Fibroblast of villous mesenchyme (primary cell): ENCODE data around the gene TNN. TPM values are rescaled to one million over a fixed set of nuclear protein-coding genes. Genes with fewer than 3 reads are reported as not detected.
A peak's percentile ranks its signal among the peaks of the same experiment; 100 is the strongest.

Experiments
- DNase-seq: peaks from one replicate; pipeline ENCODE4 v3.0.0-alpha.2; 2010; ENCODE audit warnings: low read depth
- H3K4me3 ChIP-seq: 2 replicates; pipeline ENCODE4 v1.5.1; 2011; ENCODE audit warnings: low read depth, mild to moderate bottlenecking, low read length
- CTCF ChIP-seq: IDR thresholded peaks from 2 replicates; pipeline ENCODE4 v1.5.1; 2012; ENCODE audit warnings: low read depth, mild to moderate bottlenecking, low read length; ENCODE audit not compliant: insufficient read depth
- total RNA-seq: library from RNA; depleted of rRNA; stranded (reverse); fragments of >200 nt; gene quantifications from 2 replicates; pipeline ENCODE4 v1.2.3, GENCODE V29; 2012

Gene TNN
- total RNA-seq, 1 donor = not detected

- no peak overlapping the region for H3K4me3 ChIP-seq
- no peak for TF ChIP-seq CTCF
- DNase-seq = no peak
These were observed 114.6 kb downstream of the TNN start for GRCh38 chr1:175182201-175182746.

GRCh38 chr1:175183586-175183985 lies 116.0 kb downstream of the TNN start:
- no peak for DNase-seq
- no peak overlapping the region for H3K4me3 ChIP-seq
- TF ChIP-seq CTCF = no peak

- H3K4me3 ChIP-seq = no peak overlapping the region
- no peak for DNase-seq
- no peak for TF ChIP-seq CTCF
These were observed 118.3 kb downstream of the TNN start for GRCh38 chr1:175185903-175186302.

- DNase-seq = no peak
- no peak overlapping the region for H3K4me3 ChIP-seq
- TF ChIP-seq CTCF = no peak
These were observed 119.0 kb downstream of the TNN start for GRCh38 chr1:175186433-175187160.

GRCh38 chr1:175188936-175189335 lies 121.3 kb downstream of the TNN start:
- no peak overlapping the region for H3K4me3 ChIP-seq
- no peak for TF ChIP-seq CTCF
- no peak for DNase-seq

GRCh38 chr1:175191659-175192058 lies 124.0 kb downstream of the TNN start:
- no peak for TF ChIP-seq CTCF
- peak; percentile 45 for DNase-seq
- H3K4me3 ChIP-seq = peak overlapping the region; percentile 62
